ENCODE measurements around the gene C1QTNF6.

The C1QTNF6 gene

GRCh38 chr22:37223965-37224551, 36.0 kb upstream of the C1QTNF6 start:
- DNase-seq: no peak

GRCh38 chr22:37222440-37222971, 34.5 kb upstream of the C1QTNF6 start:
- no peak for DNase-seq

- no peak for DNase-seq
These were observed 33.6 kb upstream of the C1QTNF6 start for GRCh38 chr22:37221424-37222333.

GRCh38 chr22:37220543-37220981, 32.5 kb upstream of the C1QTNF6 start:
- DNase-seq: no peak

GRCh38 chr22:37219533-37219932, 31.5 kb upstream of the C1QTNF6 start:
- no peak for DNase-seq

- DNase-seq: no peak
These were observed 30.8 kb upstream of the C1QTNF6 start for GRCh38 chr22:37218771-37219411.

- no peak for DNase-seq
These were observed 30.3 kb upstream of the C1QTNF6 start for GRCh38 chr22:37218399-37218770.

GRCh38 chr22:37215890-37216289, 27.8 kb upstream of the C1QTNF6 start:
- no peak for DNase-seq

- no peak for DNase-seq
These were observed 26.6 kb upstream of the C1QTNF6 start for GRCh38 chr22:37214731-37215030.

GRCh38 chr22:37213941-37214730, 26.1 kb upstream of the C1QTNF6 start:
- no peak for DNase-seq

- no peak for DNase-seq
These were observed 25.3 kb upstream of the C1QTNF6 start for GRCh38 chr22:37213218-37213855.

- no peak for DNase-seq
These were observed 24.3 kb upstream of the C1QTNF6 start, which contains the start of gene SSTR3 for GRCh38 chr22:37212174-37212906. SSTR3 (minus strand) TSS chr22:37212477; CDS start chr22:37207803, 4,674 bp downstream.

GRCh38 chr22:37211866-37212173, 23.8 kb upstream of the C1QTNF6 start:
- no peak for DNase-seq

GRCh38 chr22:37211075-37211865, 23.2 kb upstream of the C1QTNF6 start:
- DNase-seq: no peak

- no peak for DNase-seq
These were observed 22.2 kb upstream of the C1QTNF6 start for GRCh38 chr22:37210041-37210803.

- DNase-seq: no peak
These were observed 21.2 kb upstream of the C1QTNF6 start for GRCh38 chr22:37209140-37209845.

GRCh38 chr22:37208401-37209139, 20.5 kb upstream of the C1QTNF6 start:
- DNase-seq: no peak

GRCh38 chr22:37207981-37208380, 19.9 kb upstream of the C1QTNF6 start:
- DNase-seq: no peak
